H9 (cell line): ENCODE data around the gene POFUT1. TPM values are rescaled to one million over a fixed set of nuclear protein-coding genes. Genes with fewer than 3 reads are reported as not detected.

ENCODE experiments used
- DNase-seq: peaks from one replicate; pipeline ENCODE4 v3.0.0-alpha.2; 2017
- H2AFZ ChIP-seq: one replicate; pipeline ENCODE4 v1.6.1; 2013; ENCODE audit warnings: mild to moderate bottlenecking, low read length, control low read depth, moderate library complexity
- H2AK5ac ChIP-seq: 2 replicates; pipeline ENCODE4 v1.6.1; 2013; ENCODE audit warnings: low read length, control low read depth, mixed read lengths; ENCODE audit not compliant: insufficient read length
- H2BK120ac ChIP-seq: one replicate; pipeline ENCODE4 v1.6.1; 2013; ENCODE audit warnings: low read depth, mild to moderate bottlenecking, low read length, control low read depth, inconsistent platforms; ENCODE audit not compliant: poor library complexity, severe bottlenecking
- H2BK12ac ChIP-seq: 2 replicates; pipeline ENCODE4 v1.6.1; 2013; ENCODE audit warnings: low read length, control low read depth, mixed read lengths, low read depth; ENCODE audit not compliant: insufficient read length
- H2BK15ac ChIP-seq: 2 replicates; pipeline ENCODE4 v1.6.1; 2013; ENCODE audit warnings: low read depth, low read length, control low read depth
- H2BK20ac ChIP-seq: one replicate; pipeline ENCODE4 v1.6.1; 2013; ENCODE audit warnings: low read depth, mild to moderate bottlenecking, low read length, control low read depth, inconsistent platforms; ENCODE audit not compliant: poor library complexity, severe bottlenecking
- H2BK5ac ChIP-seq: 2 replicates; pipeline ENCODE4 v1.6.1; 2013; ENCODE audit warnings: low read length, control low read depth, mixed read lengths; ENCODE audit not compliant: insufficient read length
- H3K14ac ChIP-seq: 2 replicates; pipeline ENCODE4 v1.6.1; 2013; ENCODE audit warnings: low read length, control low read depth; ENCODE audit not compliant: insufficient read depth
- H3K18ac ChIP-seq: 2 replicates; pipeline ENCODE4 v1.6.1; 2013; ENCODE audit warnings: low read depth, mild to moderate bottlenecking, mixed read lengths, low read length, control low read depth; ENCODE audit not compliant: insufficient read length
- H3K23ac ChIP-seq: 2 replicates; pipeline ENCODE4 v1.6.1; 2013; ENCODE audit warnings: low read length, control low read depth, mixed read lengths, low read depth; ENCODE audit not compliant: insufficient read length
- H3K23me2 ChIP-seq: 2 replicates; pipeline ENCODE4 v1.6.1; 2013; ENCODE audit warnings: low read depth, mild to moderate bottlenecking, mixed read lengths, low read length, control low read depth; ENCODE audit not compliant: insufficient read length, poor library complexity, severe bottlenecking
- H3K27ac ChIP-seq: 2 replicates; pipeline ENCODE4 v1.5.1; 2013; ENCODE audit warnings: low read length, control low read depth, mixed read lengths, low read depth; ENCODE audit not compliant: insufficient read length
- H3K27me3 ChIP-seq: 2 replicates; pipeline ENCODE4 v1.6.1; 2013; ENCODE audit warnings: low read length, control low read depth, inconsistent platforms; ENCODE audit not compliant: insufficient read depth
- H3K4ac ChIP-seq: 2 replicates; pipeline ENCODE4 v1.6.1; 2013; ENCODE audit warnings: low read depth, mild to moderate bottlenecking, control low read depth, inconsistent platforms, low read length, moderate library complexity
- H3K4me1 ChIP-seq: 2 replicates; pipeline ENCODE4 v1.6.1; 2013; ENCODE audit warnings: low read length, control low read depth, inconsistent platforms; ENCODE audit not compliant: insufficient read depth
- H3K4me2 ChIP-seq: 2 replicates; pipeline ENCODE4 v1.6.1; 2013; ENCODE audit warnings: low read length, control low read depth, mixed read lengths; ENCODE audit not compliant: insufficient read length, insufficient read depth
- H3K56ac ChIP-seq: 2 replicates; pipeline ENCODE4 v1.6.1; 2013; ENCODE audit warnings: low read depth, mild to moderate bottlenecking, mixed read lengths, low read length, control low read depth; ENCODE audit not compliant: insufficient read length
- H3K79me1 ChIP-seq: 2 replicates; pipeline ENCODE4 v1.6.1; 2013; ENCODE audit warnings: low read depth, mild to moderate bottlenecking, moderate library complexity, low read length, control low read depth, inconsistent platforms; ENCODE audit not compliant: insufficient read depth, poor library complexity, severe bottlenecking
- H3K79me2 ChIP-seq: 2 replicates; pipeline ENCODE4 v1.6.1; 2013; ENCODE audit warnings: low read length, control low read depth, inconsistent platforms; ENCODE audit not compliant: insufficient read depth
- H3K9ac ChIP-seq: 2 replicates; pipeline ENCODE4 v1.6.1; 2013; ENCODE audit warnings: low read length, control low read depth, mixed read lengths; ENCODE audit not compliant: insufficient read length; ENCODE audit errors: extremely low read depth
- H3K9me3 ChIP-seq: one replicate; pipeline ENCODE4 v1.6.1; 2013; ENCODE audit warnings: low read depth, low read length, inconsistent platforms; ENCODE audit not compliant: control insufficient read depth
- H3T11ph ChIP-seq: one replicate; pipeline ENCODE4 v1.6.1; 2013; ENCODE audit warnings: mild to moderate bottlenecking, low read length, control low read depth, inconsistent platforms
- H4K20me1 ChIP-seq: one replicate; pipeline ENCODE4 v1.6.1; 2013; ENCODE audit not compliant: control insufficient read depth, insufficient read length, insufficient read depth
- H4K5ac ChIP-seq: 2 replicates; pipeline ENCODE4 v1.6.1; 2013; ENCODE audit warnings: low read depth, mild to moderate bottlenecking, mixed read lengths, low read length, control low read depth; ENCODE audit not compliant: insufficient read length
- H4K8ac ChIP-seq: replicated peaks from 2 replicates; pipeline ENCODE4 v1.6.1; 2013; ENCODE audit warnings: low read length, control low read depth, mixed read lengths, low read depth; ENCODE audit not compliant: insufficient read length
- H4K91ac ChIP-seq: 2 replicates; pipeline ENCODE4 v1.6.1; 2013; ENCODE audit warnings: low read depth, mild to moderate bottlenecking, moderate library complexity, mixed read lengths, low read length, control low read depth; ENCODE audit not compliant: insufficient read length
- H3K27ac Mint-ChIP-seq, 3 experiments: 2 replicates in 2 of 3; 3 replicates in 1 of 3; pipeline ENCODE4 v1.8.0; 2020 to 2021; ENCODE audit warnings: mixed read lengths in 3 of 3, mild to moderate bottlenecking in 1 of 3, moderate library complexity in 1 of 3
- H3K27me3 Mint-ChIP-seq: 2 replicates; pipeline ENCODE4 v1.8.0; 2021; ENCODE audit warnings: low read depth, mild to moderate bottlenecking, moderate library complexity, mixed read lengths
- H3K36me3 Mint-ChIP-seq, 3 experiments: 2 replicates in 2 of 3; 3 replicates in 1 of 3; pipeline ENCODE4 v1.8.0; 2020 to 2021; ENCODE audit warnings: low read depth in 3 of 3, mixed read lengths in 3 of 3; ENCODE audit not compliant: insufficient read depth in 1 of 3
- H3K4me1 Mint-ChIP-seq, 2 experiments: 2 replicates each; pipeline ENCODE4 v1.8.0; 2020; ENCODE audit warnings: mixed read lengths in 2 of 2
- H3K4me3 Mint-ChIP-seq, 2 experiments: 2 replicates in 1 of 2; 3 replicates in 1 of 2; pipeline ENCODE4 v1.8.0; 2020 to 2021; ENCODE audit warnings: mild to moderate bottlenecking in 2 of 2, mixed read lengths in 2 of 2, moderate library complexity in 1 of 2
- H3K9me3 Mint-ChIP-seq, 2 experiments: 2 replicates in 1 of 2; 3 replicates in 1 of 2; pipeline ENCODE4 v1.8.0; 2020; ENCODE audit warnings: mild to moderate bottlenecking in 2 of 2, mixed read lengths in 2 of 2, moderate library complexity in 1 of 2
- WGBS: extraction: QIAGEN DNeasy Blood & Tissue Kit; methylation state at CpG from one replicate; pipeline ENCODE4 v1.1.7; 2013; ENCODE audit warnings: missing lambda C conversion rate, low lambda C conversion rate, mixed read lengths; ENCODE audit not compliant: insufficient read length; ENCODE audit errors: extremely low coverage; 5-methylcytosine and 5-hydroxymethylcytosine counted together
- total RNA-seq: library from RNA; stranded (reverse); gene quantifications from 2 replicates; pipeline ENCODE4 v1.2.1, GENCODE V29; 2021
- TF ChIP-seq, protein P1 (sequence below): fragments of 200-600 bp; sonication (generic); conservative IDR thresholded peaks from 3 replicates; pipeline ENCODE4 v1.8.0; 2021; ENCODE audit warnings: antibody characterized with exemption, mild to moderate bottlenecking

The POFUT1 gene
- total RNA-seq, 1 experiment from 2014 or later = 41.2 TPM

DNA sequence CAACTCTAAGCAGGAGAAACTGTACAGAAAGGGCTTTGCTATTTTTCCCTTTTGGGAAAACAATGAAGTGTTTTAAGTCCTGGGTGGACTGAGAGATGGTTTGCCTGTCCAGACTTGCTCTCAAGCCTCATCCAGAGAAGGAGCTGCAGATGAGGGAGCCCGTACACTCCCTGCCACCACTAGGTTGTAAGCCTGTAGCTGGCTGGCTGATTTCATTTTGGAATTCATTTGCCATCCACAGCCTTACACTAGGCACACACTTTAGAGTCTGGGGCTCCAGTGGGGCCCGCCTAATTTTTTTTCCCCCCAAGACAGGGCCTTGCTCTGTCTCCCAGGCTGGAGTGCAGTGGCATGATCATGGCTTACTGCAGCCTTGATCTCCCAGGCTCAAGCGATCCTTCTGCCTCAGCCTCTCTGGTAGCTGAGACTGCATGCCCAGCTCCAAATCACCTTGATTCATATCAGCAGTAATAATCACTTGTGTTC lies 28.4 kb downstream of the POFUT1 start:
- Histone ChIP-seq H3K56ac (no peak overlapping the region), H3K23me2 (no peaks in the 10 kb centered on the region), H3K14ac (no peak overlapping the region), H3K9me3 (no peaks in the 10 kb centered on the region), H2BK12ac (no peak overlapping the region), H3K79me1 (no peaks in the 10 kb centered on the region), H2BK5ac (no peak overlapping the region), H4K5ac (no peak overlapping the region), H3K27me3 (no peaks in the 10 kb centered on the region), H3K79me2 (no peaks in the 10 kb centered on the region), H2AK5ac (no peak overlapping the region), H3K23ac (no peak overlapping the region), H3K27ac (no peak overlapping the region), H3K18ac (no peak overlapping the region), H4K91ac (no peak overlapping the region), H2BK20ac (no peak overlapping the region), H3K4ac (no peak overlapping the region), H4K8ac (no peak overlapping the region), H2AFZ (no peak overlapping the region), H2BK120ac (no peak overlapping the region), H4K20me1 (no peaks in the 10 kb centered on the region), H3K4me2 (no peak overlapping the region), H3T11ph (no peak overlapping the region), H3K4me1 (no peaks in the 10 kb centered on the region), H3K9ac (no peak overlapping the region), H2BK15ac (no peak overlapping the region)
- Mint-ChIP-seq H3K4me1 (peaks cover 20 to 22% of the 10 kb centered on the region in 2 experiments), H3K27me3 (peaks cover 2% of the 10 kb centered on the region), H3K27ac (peak overlapping the region in 1 of 3 experiments; percentile 79; a peak in 2 of 7 replicates), H3K36me3 (peaks cover 21 to 48% (median 44%) of the 10 kb centered on the region in 3 experiments; a peak in 6 of 7 replicates), H3K4me3 (no peak overlapping the region), H3K9me3 (no peaks in the 10 kb centered on the region)
- no peak for DNase-seq
- TF ChIP-seq, protein P1, sequence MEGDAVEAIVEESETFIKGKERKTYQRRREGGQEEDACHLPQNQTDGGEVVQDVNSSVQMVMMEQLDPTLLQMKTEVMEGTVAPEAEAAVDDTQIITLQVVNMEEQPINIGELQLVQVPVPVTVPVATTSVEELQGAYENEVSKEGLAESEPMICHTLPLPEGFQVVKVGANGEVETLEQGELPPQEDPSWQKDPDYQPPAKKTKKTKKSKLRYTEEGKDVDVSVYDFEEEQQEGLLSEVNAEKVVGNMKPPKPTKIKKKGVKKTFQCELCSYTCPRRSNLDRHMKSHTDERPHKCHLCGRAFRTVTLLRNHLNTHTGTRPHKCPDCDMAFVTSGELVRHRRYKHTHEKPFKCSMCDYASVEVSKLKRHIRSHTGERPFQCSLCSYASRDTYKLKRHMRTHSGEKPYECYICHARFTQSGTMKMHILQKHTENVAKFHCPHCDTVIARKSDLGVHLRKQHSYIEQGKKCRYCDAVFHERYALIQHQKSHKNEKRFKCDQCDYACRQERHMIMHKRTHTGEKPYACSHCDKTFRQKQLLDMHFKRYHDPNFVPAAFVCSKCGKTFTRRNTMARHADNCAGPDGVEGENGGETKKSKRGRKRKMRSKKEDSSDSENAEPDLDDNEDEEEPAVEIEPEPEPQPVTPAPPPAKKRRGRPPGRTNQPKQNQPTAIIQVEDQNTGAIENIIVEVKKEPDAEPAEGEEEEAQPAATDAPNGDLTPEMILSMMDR = no peak
- no CpG with 5 or more reads among the region's 3 CpGs for WGBS
